ENCODE data around the gene NEDD9. TPM values are rescaled to one million over a fixed set of nuclear protein-coding genes. Genes with fewer than 3 reads are reported as not detected.

NEDD9 gene
- total and polyA plus RNA-seq, 2 of the 13 experiments (the other 11 are each of a cell fraction or from before 2014, with no cell fraction given), result 27.1 to 389 TPM

DNA sequence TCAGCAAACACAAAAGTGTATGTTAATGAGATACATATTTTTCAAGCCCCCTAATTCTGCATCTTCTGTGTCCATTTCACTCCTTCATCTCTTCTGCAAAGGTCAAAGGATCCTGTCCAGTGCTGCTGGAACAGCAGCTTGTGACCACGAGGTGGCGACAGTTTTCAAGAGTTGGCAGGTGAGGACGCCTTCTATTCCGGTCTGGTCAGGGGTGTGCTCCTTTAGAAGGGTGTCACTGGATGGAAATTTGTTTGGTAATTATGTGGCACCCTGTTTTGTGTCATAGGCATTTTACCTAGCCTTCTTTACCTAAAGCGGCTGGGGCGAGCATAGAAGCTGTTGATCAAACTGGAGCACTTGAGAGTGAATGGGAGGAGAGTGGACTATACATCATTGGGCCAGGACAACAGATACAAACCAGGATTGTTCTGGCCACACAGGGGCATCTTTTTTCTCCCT lies 88.0 kb downstream of the NEDD9 start:
- H3K36me3 ChIP-seq (replicated peaks in 1 of 2; ENCODE audit: control insufficient read depth in 1 of 2, insufficient read depth in 2 of 2, low read length in 2 of 2), result no peaks in the 10 kb centered on the region
- WGBS (ENCODE audit: low lambda C conversion rate), result 22% methylated on average over 6 of the region's 6 CpGs
- ChIA-PET CTCF (ENCODE audit: low intra/inter-chr PET ratio, low total read pairs) (interaction anchor here (0.7 to 3.0 kb wide), 6 partner anchors 20 to 431 kb away, joined by 3 to 92 read pairs (median 10); no protein-coding TSS in a partner anchor), POLR2A (no interaction called here)
- H3K27me3 ChIP-seq (ENCODE audit: control insufficient read depth in 1 of 2, insufficient read depth in 2 of 2, low read length in 2 of 2), result no peaks in the 10 kb centered on the region
- peaks cover 16% of the 10 kb centered on the region for H3K4me1 ChIP-seq (ENCODE audit: insufficient read depth, low read length)
- peak; percentile 77 for DNase-seq (ENCODE audit: low spot score)
- H3K27ac ChIP-seq (ENCODE audit: extremely low read length, insufficient read depth, low read length), result no peak overlapping the region
- H3K4me2 ChIP-seq (ENCODE audit: low read depth, low read length), result peak overlapping the region; percentile 41
- in situ Hi-C loops (cut with HindIII; ENCODE audit: extremely low pct_ligation_motif_present, low pct_unique_long_range_greater_than_20kb), result loop anchor here (5.0 kb wide), 2 partner anchors 353 to 428 kb away; no protein-coding TSS in a partner anchor
- intact Hi-C loops (cut with micrococcal nuclease; ENCODE audit: unreplicated experiment), result loop anchor here (1.0 to 10.0 kb wide), 7 partner anchors 28 to 431 kb away; partner anchors contain the start of genes NEDD9 and SMIM13
- no peak overlapping the region for H2AFZ ChIP-seq (ENCODE audit: low read length)
- no peak overlapping the region for H3K9ac ChIP-seq (ENCODE audit: insufficient read depth, low read depth, low read length)
- no peaks in the 10 kb centered on the region for H3K9me3 ChIP-seq (ENCODE audit: low read length)
- H3K79me2 ChIP-seq (ENCODE audit: insufficient read depth, low read length), result no peaks in the 10 kb centered on the region
- peak; percentile 94 for ATAC-seq
- no peak overlapping the region for H3K4me3 ChIP-seq (replicated peaks in 1 of 3; ENCODE audit: insufficient read depth in 1 of 3, low read depth in 2 of 3, low read length in 3 of 3)
- peak; percentile 96 for FAIRE-seq
- no peaks in the 10 kb centered on the region for H4K20me1 ChIP-seq (ENCODE audit: insufficient read depth, low read length)
- no TSS peak for BruUV-seq (replicated peaks)
- no peak for TF ChIP-seq ATAD3A (CRISPR knock-in tag; IDR thresholded peaks at IDR 0.05)
- peak in 1 of 2 experiments; percentile 61; a peak in 1 of 4 replicates for TF ChIP-seq KLF16 (CRISPR knock-in tag; IDR thresholded peaks at IDR 0.05)
- TF ChIP-seq RAD21 (CRISPR knock-in tag; IDR thresholded peaks at IDR 0.05), result peak; percentile 95
- no peak for TF ChIP-seq SOX6 (IDR thresholded peaks at IDR 0.05)
- TF ChIP-seq SOX6 (CRISPR knock-in tag; IDR thresholded peaks at IDR 0.05), result peak; percentile 22; the same call in 1 of the 2 replicates
- TF ChIP-seq ZNF24 (IDR thresholded peaks at IDR 0.05), result 0 out of 2 replicates have a peak, but pooled peaks have one; percentile 50
- TF ChIP-seq ZNF446 (CRISPR knock-in tag; IDR thresholded peaks at IDR 0.05), result no peak
- peak; percentile 60 for TF ChIP-seq XRCC5 (optimal IDR thresholded peaks at IDR 0.05; ENCODE audit: low read length)
- 0 out of 2 replicates have a peak, but pooled peaks have one; percentile 58 for TF ChIP-seq ZNF605 (CRISPR knock-in tag; IDR thresholded peaks at IDR 0.05)
- TF ChIP-seq, protein P1, sequence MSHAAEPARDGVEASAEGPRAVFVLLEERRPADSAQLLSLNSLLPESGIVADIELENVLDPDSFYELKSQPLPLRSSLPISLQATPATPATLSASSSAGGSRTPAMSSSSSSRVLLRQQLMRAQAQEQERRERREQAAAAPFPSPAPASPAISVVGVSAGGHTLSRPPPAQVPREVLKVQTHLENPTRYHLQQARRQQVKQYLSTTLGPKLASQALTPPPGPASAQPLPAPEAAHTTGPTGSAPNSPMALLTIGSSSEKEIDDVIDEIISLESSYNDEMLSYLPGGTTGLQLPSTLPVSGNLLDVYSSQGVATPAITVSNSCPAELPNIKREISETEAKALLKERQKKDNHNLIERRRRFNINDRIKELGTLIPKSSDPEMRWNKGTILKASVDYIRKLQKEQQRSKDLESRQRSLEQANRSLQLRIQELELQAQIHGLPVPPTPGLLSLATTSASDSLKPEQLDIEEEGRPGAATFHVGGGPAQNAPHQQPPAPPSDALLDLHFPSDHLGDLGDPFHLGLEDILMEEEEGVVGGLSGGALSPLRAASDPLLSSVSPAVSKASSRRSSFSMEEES (CRISPR knock-in tag; IDR thresholded peaks at IDR 0.05), result peak; percentile 50; the same call in 1 of the 2 replicates
- TF ChIP-seq BCL3 (CRISPR knock-in tag; IDR thresholded peaks at IDR 0.05), result no peak
- TF ChIP-seq, protein P2, sequence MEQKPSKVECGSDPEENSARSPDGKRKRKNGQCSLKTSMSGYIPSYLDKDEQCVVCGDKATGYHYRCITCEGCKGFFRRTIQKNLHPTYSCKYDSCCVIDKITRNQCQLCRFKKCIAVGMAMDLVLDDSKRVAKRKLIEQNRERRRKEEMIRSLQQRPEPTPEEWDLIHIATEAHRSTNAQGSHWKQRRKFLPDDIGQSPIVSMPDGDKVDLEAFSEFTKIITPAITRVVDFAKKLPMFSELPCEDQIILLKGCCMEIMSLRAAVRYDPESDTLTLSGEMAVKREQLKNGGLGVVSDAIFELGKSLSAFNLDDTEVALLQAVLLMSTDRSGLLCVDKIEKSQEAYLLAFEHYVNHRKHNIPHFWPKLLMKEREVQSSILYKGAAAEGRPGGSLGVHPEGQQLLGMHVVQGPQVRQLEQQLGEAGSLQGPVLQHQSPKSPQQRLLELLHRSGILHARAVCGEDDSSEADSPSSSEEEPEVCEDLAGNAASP (CRISPR knock-in tag; IDR thresholded peaks at IDR 0.05; ENCODE audit: borderline replicate concordance), result peak; percentile 65; the same call in 1 of the 2 replicates
- TF ChIP-seq ERF (CRISPR knock-in tag; IDR thresholded peaks at IDR 0.05), result 0 out of 2 replicates have a peak, but pooled peaks have one; percentile 46
- peak; percentile 56; the same call in 1 of the 2 replicates for TF ChIP-seq ELF3 (CRISPR knock-in tag; IDR thresholded peaks at IDR 0.05)
- TF ChIP-seq PATZ1 (CRISPR knock-in tag; IDR thresholded peaks at IDR 0.05), result 0 out of 2 replicates have a peak, but pooled peaks have one; percentile 27
- TF ChIP-seq ZNF766 (CRISPR knock-in tag; IDR thresholded peaks at IDR 0.05; ENCODE audit: borderline replicate concordance), result no peak
- 0 out of 2 replicates have a peak, but pooled peaks have one; percentile 34 for TF ChIP-seq ZNF580 (CRISPR knock-in tag; IDR thresholded peaks at IDR 0.05; ENCODE audit: borderline replicate concordance, low read depth)
- 0 out of 2 replicates have a peak, but pooled peaks have one; percentile 30 for TF ChIP-seq NCOA2 (CRISPR knock-in tag; IDR thresholded peaks at IDR 0.05)

All from HepG2 (cell line).